Endothelial cell of hepatic sinusoid (primary cell): ENCODE data around the gene SDF2L1.
"Not testable (repeated sequence)": the region's sequence is repeated elsewhere in the genome, so short reads cannot be mapped to it uniquely, and the experiment has no call there.

Experiments used
- in situ Hi-C: cut with HindIII; loops from 2 replicates; pipeline ENCODE4 v1.10.0; 2017; ENCODE audit warnings: low sequenced_read_pairs

The SDF2L1 gene

DNA sequence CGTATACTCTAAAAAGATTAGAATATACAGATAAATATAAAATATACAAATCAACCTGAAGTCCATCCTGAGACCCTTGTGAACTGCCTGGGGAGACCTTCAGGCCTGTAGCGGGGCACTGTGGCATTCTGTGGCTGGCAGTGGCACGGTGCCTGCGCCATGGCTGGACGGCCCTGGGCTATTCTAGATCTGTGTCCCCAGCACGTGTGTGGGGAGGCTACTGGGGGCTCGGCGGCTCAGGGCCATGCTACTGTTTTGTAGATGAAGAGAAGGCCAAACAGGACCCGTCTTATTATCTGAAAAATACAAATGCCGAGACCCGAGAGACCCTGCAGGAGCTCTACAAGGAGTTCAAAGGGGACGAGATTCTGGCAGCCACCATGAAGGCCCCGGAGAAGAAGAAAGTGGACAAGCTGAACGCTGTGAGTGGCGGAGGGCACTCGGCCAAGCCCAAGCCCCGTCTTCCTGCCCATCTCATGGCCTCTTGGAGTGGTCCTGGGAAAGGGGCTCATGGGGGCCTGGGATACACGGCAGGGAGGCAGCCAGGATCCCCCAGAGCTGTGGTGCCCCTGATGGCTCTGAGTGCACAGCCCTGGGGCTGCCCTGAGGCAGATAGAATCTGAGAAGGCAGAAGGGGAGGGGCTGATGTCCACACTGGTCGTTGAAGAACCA is 42.5 kb downstream of the SDF2L1 start:
- in situ Hi-C loops = no loop called here

GRCh38 chr22:21685164-21685513 is 43.0 kb downstream of the SDF2L1 start:
- in situ Hi-C loops = no loop called here

- in situ Hi-C loops = no loop called here
Measured at GRCh38 chr22:21686193-21686608, 44.1 kb downstream of the SDF2L1 start.

GRCh38 chr22:21686634-21687393 is 44.7 kb downstream of the SDF2L1 start:
- in situ Hi-C loops = no loop called here

- in situ Hi-C loops = no loop called here
Measured at GRCh38 chr22:21687685-21688259, 45.7 kb downstream of the SDF2L1 start.

DNA sequence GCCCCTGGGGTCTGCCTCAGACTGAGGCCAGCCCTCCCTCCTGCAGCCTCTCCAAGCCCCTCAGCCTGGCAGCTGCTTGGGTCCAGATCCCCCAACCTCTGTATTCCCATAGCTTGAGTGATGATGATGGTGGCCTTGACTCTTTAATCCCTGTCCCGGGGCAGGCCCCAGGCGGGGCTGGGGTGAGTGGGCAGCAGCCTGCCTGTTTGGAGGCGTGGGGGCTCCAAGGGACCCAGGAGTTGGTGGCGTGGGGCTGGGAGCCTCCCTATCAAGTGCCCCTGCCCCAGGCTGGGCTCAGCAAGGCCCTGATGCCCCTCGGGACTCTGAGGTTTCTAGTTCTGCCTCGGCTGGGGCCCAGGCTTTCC is 46.2 kb downstream of the SDF2L1 start:
- in situ Hi-C loops = no loop called here

- in situ Hi-C loops = no loop called here
Measured at GRCh38 chr22:21688706-21689381, 46.7 kb downstream of the SDF2L1 start.

GRCh38 chr22:21690401-21690801 is 48.3 kb downstream of the SDF2L1 start:
- in situ Hi-C loops = no loop called here

- in situ Hi-C loops = no loop called here
Measured at GRCh38 chr22:21691816-21692215, 49.7 kb downstream of the SDF2L1 start.

GRCh38 chr22:21692856-21693255 is 50.8 kb downstream of the SDF2L1 start:
- in situ Hi-C loops = not testable (repeated sequence)

GRCh38 chr22:21693333-21693998 is 51.4 kb downstream of the SDF2L1 start:
- in situ Hi-C loops = no loop called here
